Measurements from ENCODE around the gene DOCK1. TPM values are rescaled to one million over a fixed set of nuclear protein-coding genes. Genes with fewer than 3 reads are reported as not detected.

DOCK1 gene
- total RNA-seq, 2 donors from 2014 or later = 41.2 to 56.0 TPM

DNA sequence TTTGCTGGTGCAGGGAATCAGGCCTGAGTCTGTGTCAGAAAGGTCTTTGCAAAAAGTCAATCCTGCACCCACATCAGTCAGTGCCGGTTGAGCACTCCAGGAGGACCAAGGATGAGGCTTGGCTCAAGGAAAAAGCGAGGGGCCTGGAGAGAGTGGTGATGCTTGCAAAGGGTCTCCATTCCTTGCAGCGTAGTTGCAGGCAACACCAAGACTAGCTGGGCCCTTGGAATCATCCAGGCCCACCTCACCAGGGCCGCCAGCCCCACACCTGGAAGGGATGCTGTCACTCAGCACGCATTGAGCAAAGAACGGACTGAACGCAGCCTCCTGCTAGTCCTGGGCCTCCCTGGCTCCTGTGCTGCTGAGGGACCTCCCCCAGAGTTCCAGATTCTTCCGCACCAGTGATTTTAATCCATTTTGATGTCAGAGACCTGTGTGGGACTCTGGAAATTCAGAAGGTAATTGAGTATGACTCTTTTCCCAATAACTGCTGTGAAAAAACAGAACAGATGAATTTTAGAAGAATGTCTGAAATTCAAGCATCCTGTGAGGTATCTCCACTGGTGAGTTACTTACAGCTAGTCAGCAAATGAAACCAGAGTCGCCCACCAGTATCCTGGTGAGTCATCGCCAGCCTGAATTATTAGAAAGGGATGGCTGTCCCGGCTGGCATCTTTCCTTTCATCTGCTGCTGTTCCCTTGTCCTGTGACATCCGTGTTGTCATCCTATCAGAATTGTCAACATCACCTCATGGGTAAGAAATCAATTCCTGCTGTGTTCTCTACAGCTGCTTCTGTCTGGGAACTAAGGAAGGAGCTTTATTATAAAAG is 493.1 kb downstream of the DOCK1 start:
- intact Hi-C loops (cut with DNase I) = no loop called here
- no peaks in the 10 kb centered on the region for H3K4me1 ChIP-seq (replicated peaks)
- H3K36me3 ChIP-seq = no peaks in the 10 kb centered on the region
- H3K9me3 ChIP-seq = no peaks in the 10 kb centered on the region
- H3K27ac ChIP-seq = no peak overlapping the region
- no peak overlapping the region for H3K4me3 ChIP-seq
- DNase-seq (ENCODE audit: low spot score) = no peak
- WGBS = 84% methylated on average over 12 of the region's 12 CpGs
- no peaks in the 10 kb centered on the region for H3K27me3 ChIP-seq (replicated peaks; ENCODE audit: insufficient read depth)
- TF ChIP-seq POLR2A (IDR thresholded peaks at IDR 0.05) (no peak), POLR2AphosphoS5 (IDR thresholded peaks at IDR 0.05) (no peak)
- TF ChIP-seq, protein P1, sequence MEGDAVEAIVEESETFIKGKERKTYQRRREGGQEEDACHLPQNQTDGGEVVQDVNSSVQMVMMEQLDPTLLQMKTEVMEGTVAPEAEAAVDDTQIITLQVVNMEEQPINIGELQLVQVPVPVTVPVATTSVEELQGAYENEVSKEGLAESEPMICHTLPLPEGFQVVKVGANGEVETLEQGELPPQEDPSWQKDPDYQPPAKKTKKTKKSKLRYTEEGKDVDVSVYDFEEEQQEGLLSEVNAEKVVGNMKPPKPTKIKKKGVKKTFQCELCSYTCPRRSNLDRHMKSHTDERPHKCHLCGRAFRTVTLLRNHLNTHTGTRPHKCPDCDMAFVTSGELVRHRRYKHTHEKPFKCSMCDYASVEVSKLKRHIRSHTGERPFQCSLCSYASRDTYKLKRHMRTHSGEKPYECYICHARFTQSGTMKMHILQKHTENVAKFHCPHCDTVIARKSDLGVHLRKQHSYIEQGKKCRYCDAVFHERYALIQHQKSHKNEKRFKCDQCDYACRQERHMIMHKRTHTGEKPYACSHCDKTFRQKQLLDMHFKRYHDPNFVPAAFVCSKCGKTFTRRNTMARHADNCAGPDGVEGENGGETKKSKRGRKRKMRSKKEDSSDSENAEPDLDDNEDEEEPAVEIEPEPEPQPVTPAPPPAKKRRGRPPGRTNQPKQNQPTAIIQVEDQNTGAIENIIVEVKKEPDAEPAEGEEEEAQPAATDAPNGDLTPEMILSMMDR (IDR thresholded peaks at IDR 0.05) = no peak

DNA sequence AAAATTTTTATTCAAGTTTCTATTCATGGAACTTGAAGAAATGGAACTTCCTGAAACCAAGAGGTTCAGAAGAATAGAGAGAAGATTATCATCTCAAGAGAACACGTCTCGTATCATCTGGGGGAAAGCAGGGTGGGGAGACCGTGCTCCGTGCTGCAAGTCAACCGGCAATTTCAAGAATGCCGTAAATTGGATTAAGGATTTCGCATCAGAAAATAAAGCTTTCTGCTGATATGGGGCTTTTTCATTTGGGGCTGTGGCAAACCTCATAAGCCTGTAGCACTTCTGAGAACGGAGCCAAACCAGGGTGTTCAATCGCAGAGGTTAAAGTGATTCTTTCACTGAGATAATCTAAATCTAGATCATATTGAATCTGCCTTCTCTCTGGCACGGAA is 493.7 kb downstream of the DOCK1 start:
- H3K36me3 ChIP-seq = no peaks in the 10 kb centered on the region
- no peak for TF ChIP-seq POLR2A (IDR thresholded peaks at IDR 0.05)
- no peak for TF ChIP-seq POLR2AphosphoS5 (IDR thresholded peaks at IDR 0.05)
- TF ChIP-seq, protein P1 (IDR thresholded peaks at IDR 0.05) = no peak
- WGBS = 84% methylated on average over 10 of the region's 10 CpGs
- intact Hi-C loops (cut with DNase I) = no loop called here
- no peak overlapping the region for H3K4me3 ChIP-seq
- no peaks in the 10 kb centered on the region for H3K27me3 ChIP-seq (replicated peaks; ENCODE audit: insufficient read depth)
- DNase-seq (ENCODE audit: low spot score) = no peak
- no peak overlapping the region for H3K27ac ChIP-seq
- H3K9me3 ChIP-seq = no peaks in the 10 kb centered on the region
- no peaks in the 10 kb centered on the region for H3K4me1 ChIP-seq (replicated peaks)

DNA sequence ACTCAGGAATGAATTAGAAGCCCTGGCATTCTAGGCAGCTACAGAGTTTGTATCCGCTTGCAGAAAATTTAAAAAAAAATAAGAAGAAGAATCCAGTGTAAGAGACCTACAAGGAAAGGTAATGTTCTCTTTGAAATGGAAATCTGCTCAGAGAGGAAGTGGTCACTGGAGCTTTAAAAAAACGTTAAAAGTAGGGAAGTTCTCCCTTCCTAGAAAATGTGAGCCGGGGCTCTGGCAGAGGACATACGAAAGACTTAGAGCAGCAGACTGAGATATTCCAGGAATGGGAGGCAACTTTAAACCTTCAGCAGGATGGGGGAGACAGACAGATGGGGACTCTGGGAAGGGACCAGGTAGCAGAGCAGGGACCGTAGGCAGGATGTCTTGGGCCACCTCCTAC is 494.4 kb downstream of the DOCK1 start:
- Histone ChIP-seq H3K27ac (no peak overlapping the region), H3K36me3 (no peaks in the 10 kb centered on the region), H3K4me3 (no peak overlapping the region), H3K27me3 (replicated peaks; ENCODE audit: insufficient read depth) (no peaks in the 10 kb centered on the region), H3K4me1 (replicated peaks) (no peaks in the 10 kb centered on the region), H3K9me3 (no peaks in the 10 kb centered on the region)
- no peak for DNase-seq (ENCODE audit: low spot score)
- intact Hi-C loops (cut with DNase I) = no loop called here
- WGBS = 72% methylated on average over 5 of the region's 5 CpGs
- TF ChIP-seq POLR2AphosphoS5 (IDR thresholded peaks at IDR 0.05) (no peak), POLR2A (IDR thresholded peaks at IDR 0.05) (no peak)
- TF ChIP-seq, protein P1 (IDR thresholded peaks at IDR 0.05) = no peak

DNA sequence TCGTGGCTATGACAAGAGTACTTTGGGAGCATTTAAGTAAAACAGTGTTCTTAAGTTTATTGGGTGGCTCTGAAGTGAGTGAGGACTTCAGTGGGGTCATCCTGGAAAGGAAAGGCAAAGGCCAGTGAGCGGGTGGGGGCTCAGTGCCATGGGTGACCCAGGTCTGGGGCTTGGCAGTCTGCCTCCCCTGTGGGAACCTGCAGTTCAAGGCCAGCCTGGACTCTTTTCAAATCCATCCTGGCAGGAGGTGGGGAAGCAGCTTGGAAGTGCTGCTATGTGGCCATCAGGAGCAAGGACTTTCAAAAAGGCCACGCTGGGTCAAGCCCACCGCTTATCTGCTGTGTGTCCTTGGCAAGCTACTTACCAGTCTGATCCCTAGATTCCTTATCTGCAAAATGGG is 495.0 kb downstream of the DOCK1 start:
- Histone ChIP-seq H3K9me3 (no peaks in the 10 kb centered on the region), H3K4me1 (replicated peaks) (no peaks in the 10 kb centered on the region), H3K4me3 (no peak overlapping the region), H3K27ac (no peak overlapping the region), H3K36me3 (no peaks in the 10 kb centered on the region), H3K27me3 (replicated peaks; ENCODE audit: insufficient read depth) (no peaks in the 10 kb centered on the region)
- DNase-seq (ENCODE audit: low spot score) = no peak
- 78% methylated on average over 4 of the region's 4 CpGs for WGBS
- intact Hi-C loops (cut with DNase I) = no loop called here
- no peak for TF ChIP-seq POLR2A (IDR thresholded peaks at IDR 0.05)
- TF ChIP-seq, protein P1 (IDR thresholded peaks at IDR 0.05) = no peak
